Panc1 (cell line): ENCODE results near the gene GRK6. TPM values are rescaled to one million over a fixed set of nuclear protein-coding genes. Genes with fewer than 3 reads are reported as not detected.

Experiments
- ATAC-seq: fragments of 200-7000 bp; cut with Tn5 transposase; 2 replicates; pipeline ENCODE4 v1.9.1; 2020; ENCODE audit warnings: mild to moderate bottlenecking, moderate library complexity
- BruUV-seq: library from RNA; stranded (reverse); fragments of 400-500 nt; replicated peaks from 2 replicates; lab custom pipeline; 2021; lab: Mats Ljungman, UMichigan
- CTCF ChIA-PET: fragments of 300-600 bp; sonication (Branson Sonifier 250); formaldehyde crosslinking; loops from one replicate; lab custom pipeline; 2022; ENCODE audit warnings: antibody characterized with exemption; lab: Charles Lee
- POLR2A ChIA-PET: fragments of 300-600 bp; sonication (Branson Sonifier 250); formaldehyde crosslinking; loops from one replicate; lab custom pipeline; 2022; ENCODE audit warnings: antibody characterized with exemption; lab: Charles Lee
- DNase-seq: peaks from one replicate; pipeline ENCODE4 v3.0.0-alpha.2; 2010; ENCODE audit warnings: low read depth, low spot score
- H3K27ac ChIP-seq: 2 replicates; pipeline ENCODE4 v1.5.1; 2011; ENCODE audit warnings: mild to moderate bottlenecking, low read length, inconsistent platforms
- H3K27me3 ChIP-seq: fragments of 200-500 bp; sonication (Bioruptor generic); 2 replicates; pipeline ENCODE4 v1.6.0; 2014; ENCODE audit warnings: low read length, inconsistent platforms; ENCODE audit not compliant: control insufficient read depth, insufficient read depth
- H3K36me3 ChIP-seq: fragments of 200-500 bp; sonication (Bioruptor generic); 2 replicates; pipeline ENCODE4 v1.5.1; 2014; ENCODE audit warnings: inconsistent platforms, mild to moderate bottlenecking, low read length, moderate library complexity; ENCODE audit not compliant: control insufficient read depth, insufficient read depth
- H3K4me1 ChIP-seq: 2 replicates; pipeline ENCODE4 v1.5.1; 2011; ENCODE audit warnings: inconsistent platforms, mild to moderate bottlenecking, low read length, moderate library complexity; ENCODE audit not compliant: control insufficient read depth, insufficient read depth
- H3K4me3 ChIP-seq, 2 experiments: 2 replicates each; pipeline ENCODE4 v1.5.1; 2011 to 2012; ENCODE audit warnings: low read depth in 2 of 2, low read length in 2 of 2, mild to moderate bottlenecking in 2 of 2, inconsistent platforms in 1 of 2, moderate library complexity in 1 of 2
- H3K9me3 ChIP-seq: fragments of 200-500 bp; sonication (Bioruptor generic); 2 replicates; pipeline ENCODE4 v1.5.1; 2014; ENCODE audit warnings: low read depth, mild to moderate bottlenecking, inconsistent platforms, low read length, moderate library complexity; ENCODE audit not compliant: control insufficient read depth, insufficient read depth
- CTCF ChIP-seq: fragments of 450-650 bp; IDR thresholded peaks from 2 replicates; pipeline ENCODE4 v1.5.1; 2017; ENCODE audit warnings: mild to moderate bottlenecking
- POLR2AphosphoS5 ChIP-seq: IDR thresholded peaks from 2 replicates; pipeline ENCODE4 v1.6.1; 2012; ENCODE audit warnings: mild to moderate bottlenecking, low read depth, low read length, moderate library complexity
- SIN3A ChIP-seq: IDR thresholded peaks from 2 replicates; pipeline ENCODE4 v1.6.1; 2012; ENCODE audit warnings: low read depth, mild to moderate bottlenecking, low read length, moderate library complexity, borderline replicate concordance; ENCODE audit not compliant: insufficient read depth
- TCF7L2 ChIP-seq: IDR thresholded peaks from 2 replicates; pipeline ENCODE4 v1.6.1; 2011; ENCODE audit warnings: mild to moderate bottlenecking, low read depth, low read length, inconsistent platforms
- in situ Hi-C: cut with HindIII; loops from 2 replicates; pipeline ENCODE4 v1.10.0; 2016; ENCODE audit warnings: low sequenced_read_pairs, low pct_unique_long_range_greater_than_20kb
- intact Hi-C: fragments of 100-400 bp; cut with micrococcal nuclease; formaldehyde crosslinking; loops from one replicate; pipeline ENCODE4 v1.10.0; 2022; ENCODE audit not compliant: unreplicated experiment
- total RNA-seq: library from RNA; stranded (reverse); gene quantifications from one replicate; pipeline ENCODE4 v1.2.1, GENCODE V29; 2021; ENCODE audit not compliant: unreplicated experiment
- TF ChIP-seq, protein P1 (sequence below), 2 experiments: IDR thresholded peaks; 2 replicates each; pipeline ENCODE4 v1.6.1; 2011 to 2012; ENCODE audit warnings: low read depth in 2 of 2, control low read depth in 1 of 2, low read length in 1 of 2, mild to moderate bottlenecking in 1 of 2, moderate library complexity in 1 of 2; ENCODE audit not compliant: insufficient read depth in 1 of 2

GRK6 gene
- total RNA-seq, 1 experiment from 2014 or later, result 56.1 TPM

DNA sequence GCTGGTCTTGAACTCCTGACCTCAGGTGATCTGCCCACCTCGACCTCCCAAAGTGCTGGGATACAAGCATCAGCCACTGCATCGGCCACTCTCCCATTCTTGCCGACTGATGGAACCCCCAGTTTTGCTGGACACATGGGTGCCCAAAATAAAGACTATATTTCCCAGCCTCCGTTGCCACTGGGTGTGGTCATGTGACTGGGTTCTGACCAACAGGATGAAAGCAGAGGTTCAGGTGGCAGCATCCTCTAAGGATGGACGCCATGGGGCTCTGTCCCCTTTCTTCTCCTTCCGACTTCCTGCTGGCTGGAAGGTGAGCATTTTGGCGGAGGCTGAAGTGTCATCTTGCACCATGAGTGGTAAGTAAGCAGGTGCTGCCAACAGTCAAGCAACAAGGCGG is 60.7 kb downstream of the GRK6 start:
- H3K4me3 ChIP-seq, result no peak overlapping the region
- H3K27me3 ChIP-seq, result no peaks in the 10 kb centered on the region
- no peak for TF ChIP-seq TCF7L2
- no peak for TF ChIP-seq SIN3A
- TF ChIP-seq CTCF, result no peak
- no peak for TF ChIP-seq POLR2AphosphoS5
- TF ChIP-seq, protein P1, sequence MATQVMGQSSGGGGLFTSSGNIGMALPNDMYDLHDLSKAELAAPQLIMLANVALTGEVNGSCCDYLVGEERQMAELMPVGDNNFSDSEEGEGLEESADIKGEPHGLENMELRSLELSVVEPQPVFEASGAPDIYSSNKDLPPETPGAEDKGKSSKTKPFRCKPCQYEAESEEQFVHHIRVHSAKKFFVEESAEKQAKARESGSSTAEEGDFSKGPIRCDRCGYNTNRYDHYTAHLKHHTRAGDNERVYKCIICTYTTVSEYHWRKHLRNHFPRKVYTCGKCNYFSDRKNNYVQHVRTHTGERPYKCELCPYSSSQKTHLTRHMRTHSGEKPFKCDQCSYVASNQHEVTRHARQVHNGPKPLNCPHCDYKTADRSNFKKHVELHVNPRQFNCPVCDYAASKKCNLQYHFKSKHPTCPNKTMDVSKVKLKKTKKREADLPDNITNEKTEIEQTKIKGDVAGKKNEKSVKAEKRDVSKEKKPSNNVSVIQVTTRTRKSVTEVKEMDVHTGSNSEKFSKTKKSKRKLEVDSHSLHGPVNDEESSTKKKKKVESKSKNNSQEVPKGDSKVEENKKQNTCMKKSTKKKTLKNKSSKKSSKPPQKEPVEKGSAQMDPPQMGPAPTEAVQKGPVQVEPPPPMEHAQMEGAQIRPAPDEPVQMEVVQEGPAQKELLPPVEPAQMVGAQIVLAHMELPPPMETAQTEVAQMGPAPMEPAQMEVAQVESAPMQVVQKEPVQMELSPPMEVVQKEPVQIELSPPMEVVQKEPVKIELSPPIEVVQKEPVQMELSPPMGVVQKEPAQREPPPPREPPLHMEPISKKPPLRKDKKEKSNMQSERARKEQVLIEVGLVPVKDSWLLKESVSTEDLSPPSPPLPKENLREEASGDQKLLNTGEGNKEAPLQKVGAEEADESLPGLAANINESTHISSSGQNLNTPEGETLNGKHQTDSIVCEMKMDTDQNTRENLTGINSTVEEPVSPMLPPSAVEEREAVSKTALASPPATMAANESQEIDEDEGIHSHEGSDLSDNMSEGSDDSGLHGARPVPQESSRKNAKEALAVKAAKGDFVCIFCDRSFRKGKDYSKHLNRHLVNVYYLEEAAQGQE (IDR thresholded peaks at IDR 0.05; ENCODE audit: insufficient read depth in 1 of 2, low read depth in 2 of 2, low read length in 1 of 2), result no peak
- peaks cover 4% of the 10 kb centered on the region; the same call in 1 of the 2 replicates for H3K4me1 ChIP-seq
- no peaks in the 10 kb centered on the region for H3K9me3 ChIP-seq
- DNase-seq (no peak), ATAC-seq (no peak)
- POLR2A ChIA-PET, result no interaction called here
- peaks cover 3% of the 10 kb centered on the region; the same call in 1 of the 2 replicates for H3K36me3 ChIP-seq
- in situ Hi-C loops, result no loop called here
- BruUV-seq, result no TSS peak
- intact Hi-C loops, result no loop called here
- CTCF ChIA-PET, result no interaction called here
- no peak overlapping the region for H3K27ac ChIP-seq

GRCh38 chr5:177487975-177488374 is 61.5 kb downstream of the GRK6 start:
- in situ Hi-C loops, result no loop called here
- CTCF ChIA-PET, result no interaction called here
- Histone ChIP-seq H3K27ac (no peak overlapping the region), H3K36me3 (peaks cover 3% of the 10 kb centered on the region; the same call in 1 of the 2 replicates), H3K4me1 (peaks cover 4% of the 10 kb centered on the region; the same call in 1 of the 2 replicates), H3K9me3 (no peaks in the 10 kb centered on the region), H3K27me3 (no peaks in the 10 kb centered on the region), H3K4me3 (no peak overlapping the region)
- ATAC-seq, result no peak
- no peak; the same call in 1 of the 2 replicates for TF ChIP-seq CTCF
- DNase-seq, result no peak
- POLR2A ChIA-PET, result no interaction called here
- intact Hi-C loops, result no loop called here
- BruUV-seq, result no TSS peak
